GM18861 (cell line): Measurements from ENCODE around the gene TBX4.
"Not testable (repeated sequence)": the region's sequence is repeated elsewhere in the genome, so short reads cannot be mapped to it uniquely, and the experiment has no call there.

Source experiments
- ATAC-seq: cut with Tn5 transposase; IDR thresholded peaks from one replicate; pipeline ENCODE4 v1.9.1; 2021; ENCODE audit not compliant: unreplicated experiment

TBX4 gene

GRCh38 chr17:61480414-61480807 is 28.2 kb downstream of the TBX4 start:
- no peak for ATAC-seq

GRCh38 chr17:61481421-61481820 is 29.2 kb downstream of the TBX4 start:
- no peak for ATAC-seq

DNA sequence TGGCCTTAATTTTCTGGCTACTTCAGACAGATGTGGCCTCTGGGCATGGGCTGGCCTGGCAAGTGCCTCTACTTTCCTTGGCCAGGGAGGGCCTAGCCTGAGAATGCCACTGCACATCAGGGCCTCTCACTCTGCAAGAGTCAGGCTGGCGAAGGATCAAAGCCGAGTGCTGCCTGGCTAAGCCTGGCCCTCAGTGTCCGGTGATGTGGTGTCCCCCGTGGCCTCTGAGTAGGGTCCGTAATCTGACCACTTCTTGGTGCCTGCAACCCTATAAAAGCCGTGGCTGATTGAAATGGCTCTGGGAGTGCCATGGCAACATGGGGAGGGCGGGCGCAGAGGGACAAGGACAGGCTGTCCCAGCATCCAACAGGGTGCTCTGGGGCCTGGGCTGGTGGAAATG is 30.2 kb downstream of the TBX4 start:
- ATAC-seq = no peak

GRCh38 chr17:61483778-61484116 is 31.5 kb downstream of the TBX4 start:
- no peak for ATAC-seq

DNA sequence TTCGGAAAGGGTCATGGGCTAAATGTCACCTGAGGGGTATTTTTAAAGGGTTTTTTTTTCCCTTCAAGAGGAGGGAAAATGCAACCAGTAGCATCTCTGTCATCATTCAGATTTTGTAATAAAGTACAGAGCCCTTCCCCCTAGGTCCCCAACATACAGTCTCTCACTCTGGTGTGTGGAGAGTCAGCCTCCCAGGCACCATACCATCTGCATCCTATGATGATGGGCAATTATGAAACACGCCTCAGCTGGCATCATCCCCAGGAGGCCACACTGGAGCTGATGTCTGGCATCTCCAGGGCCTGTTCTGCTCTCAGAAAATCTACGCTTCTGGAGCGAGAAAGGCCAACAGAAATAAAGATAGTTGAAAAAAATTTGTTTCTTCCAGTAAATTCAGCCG is 32.0 kb downstream of the TBX4 start:
- ATAC-seq = no peak

GRCh38 chr17:61485067-61485775 is 33.0 kb downstream of the TBX4 start:
- ATAC-seq = no peak

DNA sequence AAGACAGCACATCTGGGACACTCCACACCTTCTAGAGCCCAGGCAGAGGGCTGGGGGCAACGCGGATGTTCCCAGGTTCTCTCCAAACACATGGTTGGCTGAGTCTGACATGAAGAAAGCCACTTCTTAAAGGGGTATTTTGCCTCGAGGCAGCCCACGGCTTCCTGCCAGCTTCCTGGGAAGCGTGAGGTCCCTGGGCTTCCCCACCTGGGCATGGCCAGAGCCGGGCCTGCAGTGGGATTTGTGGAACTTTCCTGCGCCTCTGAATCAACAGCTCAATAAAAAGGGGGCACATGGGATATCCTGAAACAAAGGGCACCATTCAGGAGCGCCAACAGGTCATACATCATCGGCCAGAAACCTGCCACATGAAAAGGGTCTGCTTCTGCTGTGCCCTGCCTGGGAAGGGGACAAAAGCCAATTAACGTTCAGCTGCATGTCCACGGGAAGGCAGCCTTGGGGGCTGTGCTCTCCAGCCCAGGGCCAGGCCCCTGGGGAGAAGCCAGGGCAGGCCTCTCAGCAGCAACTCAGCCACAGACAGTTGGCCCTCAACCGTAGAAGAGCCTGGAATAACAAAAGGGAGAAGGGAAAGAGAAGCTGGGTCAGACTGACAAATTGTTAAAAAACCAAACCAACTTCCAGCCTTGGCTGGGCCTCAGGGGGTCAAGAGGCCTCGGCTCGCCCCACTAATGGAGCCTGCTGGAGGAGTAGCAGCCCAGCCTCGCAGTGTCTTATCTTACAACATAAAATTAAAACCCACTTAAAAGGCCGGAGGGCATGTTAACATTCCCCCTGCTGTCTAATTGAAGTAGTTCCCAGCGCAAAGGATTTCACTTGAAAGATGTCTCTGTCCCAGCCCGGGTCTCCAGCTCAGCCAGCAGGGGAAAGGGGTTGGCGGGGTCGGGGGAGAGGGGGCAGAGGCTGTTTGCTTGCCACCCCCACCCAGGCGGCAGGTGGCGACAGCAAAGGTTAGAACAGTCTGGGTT is 34.2 kb downstream of the TBX4 start:
- no peak for ATAC-seq

GRCh38 chr17:61487161-61487988 is 35.2 kb downstream of the TBX4 start:
- no peak for ATAC-seq

GRCh38 chr17:61487989-61488595 is 35.9 kb downstream of the TBX4 start:
- ATAC-seq = no peak

DNA sequence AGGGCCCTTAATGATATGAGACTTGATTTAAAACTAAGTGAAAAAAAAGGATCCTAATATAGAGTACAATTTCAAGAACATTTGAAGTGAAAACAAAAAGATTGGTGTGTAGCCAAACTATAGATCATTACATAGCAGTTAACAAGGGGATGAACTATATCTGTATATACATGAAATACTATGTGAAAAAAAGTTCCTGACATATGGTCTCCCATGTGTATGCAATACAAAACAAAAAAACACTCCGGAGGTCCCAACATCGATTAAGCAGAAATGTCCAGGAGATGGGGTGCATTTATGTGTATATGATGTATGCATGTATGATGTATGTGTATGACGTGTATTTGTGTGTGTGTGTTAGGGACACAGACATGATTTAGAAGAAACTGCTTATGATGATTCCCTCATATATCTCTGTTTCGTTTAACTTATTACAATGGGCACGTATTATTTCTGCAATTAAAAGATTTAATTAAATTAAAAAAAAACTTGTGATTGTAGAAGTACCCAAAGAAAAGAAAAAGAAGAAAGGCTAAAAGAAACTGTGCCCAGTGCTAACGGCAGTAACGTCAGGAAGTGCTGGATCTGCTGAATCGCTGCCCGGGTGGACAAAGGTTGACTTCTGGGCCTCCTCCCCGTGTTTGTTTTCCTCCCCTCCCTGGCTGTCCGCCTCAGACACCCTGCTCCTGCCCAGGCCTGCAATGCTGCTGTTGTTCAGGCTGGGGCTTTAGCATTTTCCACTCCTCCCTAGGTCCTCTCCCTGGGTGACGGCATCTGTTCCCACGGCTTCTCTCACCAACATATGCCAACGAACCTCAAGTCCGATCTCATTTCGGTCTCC is 36.9 kb downstream of the TBX4 start:
- ATAC-seq = no peak

- no peak for ATAC-seq
These were observed 37.7 kb downstream of the TBX4 start for GRCh38 chr17:61489719-61490490.

- ATAC-seq = no peak
These were observed 38.3 kb downstream of the TBX4 start for GRCh38 chr17:61490540-61490975.

- no peak for ATAC-seq
These were observed 39.8 kb downstream of the TBX4 start for GRCh38 chr17:61491981-61492380.

- ATAC-seq = no peak
These were observed 40.7 kb downstream of the TBX4 start for GRCh38 chr17:61492759-61493526.

DNA sequence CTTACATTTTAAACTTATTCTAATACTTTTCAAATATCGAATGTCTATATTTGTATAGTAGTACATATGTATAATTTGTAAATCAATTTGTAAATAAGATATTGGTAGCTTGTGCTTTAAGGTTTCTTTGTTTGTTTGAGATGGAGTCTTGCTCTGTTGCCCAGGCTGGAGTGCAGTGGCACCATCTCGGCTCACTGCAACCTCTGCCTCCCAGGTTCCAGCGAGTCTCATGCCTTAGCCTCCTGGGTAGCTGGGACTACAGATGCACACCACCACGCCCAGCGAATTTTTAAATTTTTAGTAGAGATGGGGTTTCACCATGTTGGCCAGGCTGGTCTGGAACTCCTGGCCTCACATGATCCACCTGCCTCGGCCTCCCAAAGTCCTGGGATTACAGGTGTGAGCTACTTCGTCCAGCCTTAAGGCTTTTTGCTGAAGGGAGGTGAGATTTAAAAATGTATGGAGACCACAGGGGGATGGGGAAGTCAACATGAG is 41.7 kb downstream of the TBX4 start:
- ATAC-seq = not testable (repeated sequence)

DNA sequence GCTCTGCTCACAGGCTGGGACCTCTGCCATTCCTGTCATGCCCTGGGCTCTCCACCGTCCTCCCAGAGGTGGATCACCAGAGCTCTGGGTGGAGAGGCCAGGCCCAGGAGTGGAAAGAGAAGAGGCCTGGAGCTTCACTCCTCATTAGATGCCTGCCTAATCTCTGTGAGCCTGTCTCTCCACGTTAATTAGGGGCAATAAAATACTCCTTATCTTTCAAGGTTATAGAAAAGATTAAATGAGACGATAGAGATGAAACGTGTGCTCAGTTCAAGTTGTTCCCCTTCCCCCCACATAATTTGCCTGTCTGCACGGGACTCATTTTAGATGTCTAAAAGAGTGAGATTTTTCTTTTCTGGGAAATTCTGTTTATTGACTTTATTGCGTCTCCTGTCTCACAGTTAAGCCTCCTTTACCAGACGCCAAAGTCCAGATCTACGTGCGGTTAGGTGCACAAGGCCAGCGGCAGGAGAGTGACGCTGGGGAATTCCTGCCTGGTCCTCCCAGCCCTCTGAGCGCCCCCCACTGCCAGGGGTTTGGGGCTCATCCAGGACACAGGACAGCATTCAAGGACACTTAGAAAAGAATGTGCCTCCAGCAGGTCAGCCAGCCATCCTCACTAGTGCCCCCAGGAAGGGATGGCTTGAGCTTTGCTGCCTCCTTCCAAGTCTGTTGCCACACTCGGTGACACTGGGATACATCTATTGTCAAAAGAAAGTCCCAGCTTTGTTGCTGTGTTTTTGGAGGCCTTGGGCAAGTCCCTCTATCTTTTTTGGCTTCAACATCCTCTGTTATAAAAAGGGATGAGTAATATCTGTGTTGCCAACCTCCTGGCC is 42.3 kb downstream of the TBX4 start:
- no peak for ATAC-seq

DNA sequence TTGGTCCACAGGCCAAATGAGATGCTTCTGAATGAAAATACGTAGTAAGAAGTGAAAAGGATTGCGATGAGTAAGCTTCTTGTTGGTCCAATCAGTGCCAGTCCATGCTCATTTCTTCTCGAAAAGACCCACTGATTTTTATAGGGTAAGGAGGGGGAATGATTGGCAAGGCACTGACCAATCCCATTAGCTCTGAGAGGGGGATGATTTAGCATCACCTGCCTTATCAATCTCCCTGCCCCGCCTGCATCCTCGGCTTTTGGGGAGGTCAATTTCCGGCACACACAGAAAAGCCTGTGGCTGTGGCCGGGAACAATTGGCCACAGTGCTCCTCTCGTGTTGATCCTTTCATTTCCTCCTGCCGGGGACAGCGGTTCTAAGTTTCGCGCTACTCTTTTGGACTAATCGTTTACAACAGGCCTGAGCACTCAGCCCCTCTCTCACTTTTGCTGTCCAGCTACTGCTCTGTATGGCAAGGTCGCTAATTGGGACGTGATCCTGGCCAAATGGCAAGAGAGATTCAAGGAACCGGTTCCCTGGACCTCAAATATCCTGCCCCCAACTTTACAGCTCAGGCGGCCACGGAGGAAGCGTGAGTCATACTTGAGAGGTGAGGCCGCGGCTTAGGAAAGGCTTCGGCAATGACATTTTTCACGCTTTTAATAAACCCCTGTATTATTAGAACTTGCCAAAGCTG is 43.1 kb downstream of the TBX4 start:
- peak; percentile 51 for ATAC-seq
